AG04450 (cell line): ENCODE measurements around the gene CTR9. TPM values are rescaled to one million over a fixed set of nuclear protein-coding genes. Genes with fewer than 3 reads are reported as not detected.

Experiments
- CTCF ChIA-PET: fragments of 300-600, 350-600 bp; formaldehyde crosslinking; extraction: SDS; loops from one replicate; lab custom pipeline; 2022; ENCODE audit warnings: antibody characterized with exemption, inconsistent platforms; lab: Charles Lee
- POLR2A ChIA-PET: fragments of 350-600 bp; formaldehyde crosslinking; extraction: SDS; loops from one replicate; lab custom pipeline; 2021; ENCODE audit warnings: antibody characterized with exemption, inconsistent platforms; lab: Yijun Ruan, JAX
- DNase-seq: peaks from one replicate; pipeline ENCODE4 v3.0.0-alpha.2; 2011; ENCODE audit warnings: low read depth, low spot score
- H3K27ac ChIP-seq: one replicate; pipeline ENCODE4 v1.5.1; 2012; ENCODE audit warnings: low read depth, low read length, control low read depth
- H3K27me3 ChIP-seq: one replicate; pipeline ENCODE4 v1.6.0; 2012; ENCODE audit warnings: low read length; ENCODE audit not compliant: control insufficient read depth, insufficient read depth
- H3K4me3 ChIP-seq: 2 replicates; pipeline ENCODE4 v1.5.1; 2011; ENCODE audit warnings: mild to moderate bottlenecking, low read depth, low read length, control low read depth
- H3K9me3 ChIP-seq: 2 replicates; pipeline ENCODE4 v1.5.1; 2012; ENCODE audit warnings: low read length; ENCODE audit not compliant: control insufficient read depth, insufficient read depth
- polyA minus RNA-seq: library from RNA; depleted of rRNA, polyadenylated mRNA; stranded (reverse); fragments of >200 nt; gene quantifications from 2 replicates; pipeline ENCODE4 v1.2.3, GENCODE V29; 2011; rRNA and poly(A)+ RNA removed
- polyA plus RNA-seq: library from polyadenylated mRNA; depleted of rRNA; stranded (reverse); fragments of >200 nt; gene quantifications from 2 replicates; pipeline ENCODE4 v1.2.3, GENCODE V29; 2011; rRNA removed
- TF ChIP-seq, protein P1 (sequence below): IDR thresholded peaks from 2 replicates; pipeline ENCODE4 v1.5.1; 2011; ENCODE audit warnings: low read depth, low read length, control low read depth, inconsistent platforms

CTR9 gene
- 21.8 and 22.6 TPM in 2 replicates for polyA plus RNA-seq
- 14.0 and 29.0 TPM in 2 replicates for polyA minus RNA-seq

- peak; percentile 68 for DNase-seq
- POLR2A ChIA-PET: interaction anchor here (0.6 to 1.1 kb wide), 13 partner anchors 20 to 1185 kb away, joined by 3 to 7 read pairs (median 4); partner anchors contain the start of genes ADM and EIF4G2
- Histone ChIP-seq H3K27me3 (no peaks in the 10 kb centered on the region), H3K4me3 (peak within 1 kb of the TSS; percentile 93), H3K9me3 (peaks cover 4% of the 10 kb centered on the region; the same call in 1 of the 2 replicates), H3K27ac (peak within 1 kb of the TSS; percentile 97)
- CTCF ChIA-PET: interaction anchor here (2.0 kb wide), 1 partner anchor 20 kb away, joined by 8 read pairs; no protein-coding TSS in a partner anchor
- TF ChIP-seq, protein P1, sequence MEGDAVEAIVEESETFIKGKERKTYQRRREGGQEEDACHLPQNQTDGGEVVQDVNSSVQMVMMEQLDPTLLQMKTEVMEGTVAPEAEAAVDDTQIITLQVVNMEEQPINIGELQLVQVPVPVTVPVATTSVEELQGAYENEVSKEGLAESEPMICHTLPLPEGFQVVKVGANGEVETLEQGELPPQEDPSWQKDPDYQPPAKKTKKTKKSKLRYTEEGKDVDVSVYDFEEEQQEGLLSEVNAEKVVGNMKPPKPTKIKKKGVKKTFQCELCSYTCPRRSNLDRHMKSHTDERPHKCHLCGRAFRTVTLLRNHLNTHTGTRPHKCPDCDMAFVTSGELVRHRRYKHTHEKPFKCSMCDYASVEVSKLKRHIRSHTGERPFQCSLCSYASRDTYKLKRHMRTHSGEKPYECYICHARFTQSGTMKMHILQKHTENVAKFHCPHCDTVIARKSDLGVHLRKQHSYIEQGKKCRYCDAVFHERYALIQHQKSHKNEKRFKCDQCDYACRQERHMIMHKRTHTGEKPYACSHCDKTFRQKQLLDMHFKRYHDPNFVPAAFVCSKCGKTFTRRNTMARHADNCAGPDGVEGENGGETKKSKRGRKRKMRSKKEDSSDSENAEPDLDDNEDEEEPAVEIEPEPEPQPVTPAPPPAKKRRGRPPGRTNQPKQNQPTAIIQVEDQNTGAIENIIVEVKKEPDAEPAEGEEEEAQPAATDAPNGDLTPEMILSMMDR: peak; percentile 29
Observed at GRCh38 chr11:10750838-10751580, at the start of gene CTR9. Gene CTR9 (plus strand): TSS chr11:10751246. CDS start chr11:10751413, 167 bp downstream.

DNA sequence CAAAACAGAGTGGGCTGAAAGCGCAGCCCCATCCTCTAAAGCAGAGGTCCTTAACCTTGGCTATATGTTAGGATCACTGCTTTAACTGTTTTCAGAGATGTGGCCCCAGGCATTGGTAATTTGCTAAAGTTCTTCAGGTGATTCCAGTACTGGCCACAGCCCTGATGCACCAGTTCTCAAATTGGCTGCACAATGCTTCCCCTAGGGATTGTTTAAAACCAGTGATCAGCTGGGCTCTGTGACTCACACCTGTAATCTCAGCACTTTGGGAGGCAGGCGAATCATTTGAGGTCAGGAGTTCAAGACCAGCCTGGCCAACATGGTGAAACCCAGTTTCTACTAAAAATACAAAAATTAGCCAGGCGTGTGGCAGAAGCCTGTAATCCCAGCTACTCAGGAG, 49.1 kb upstream of the CTR9 start:
- no peaks in the 10 kb centered on the region for H3K27me3 ChIP-seq

DNA sequence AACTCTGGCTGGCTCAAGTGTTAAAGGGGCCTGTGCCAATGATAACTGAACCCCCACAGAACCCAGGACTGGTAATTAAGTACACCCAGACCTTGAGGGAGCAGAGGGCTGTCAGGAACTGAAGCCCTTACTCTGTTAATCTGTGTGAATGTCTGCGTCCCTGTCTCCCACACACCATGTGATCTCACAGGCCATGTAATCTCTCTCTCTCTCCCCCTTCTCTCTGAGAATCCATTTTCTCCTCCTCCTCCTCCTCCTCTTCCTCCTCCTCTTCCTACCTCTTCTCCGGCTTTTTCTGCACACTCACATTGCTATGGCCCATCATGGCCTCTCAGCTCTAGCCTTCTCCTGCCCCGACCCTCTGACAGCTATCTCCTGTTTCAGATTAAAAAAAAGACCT, 42.9 kb upstream of the CTR9 start:
- Histone ChIP-seq H3K27ac (no peak overlapping the region), H3K27me3 (no peaks in the 10 kb centered on the region), H3K9me3 (no peaks in the 10 kb centered on the region), H3K4me3 (no peak overlapping the region)
- ChIA-PET CTCF (interaction anchor here (1.4 kb wide), 1 partner anchor 168 kb away, joined by 6 read pairs; the partner anchor contains the start of gene RNF141), POLR2A (interaction anchor here (2.5 kb wide), 1 partner anchor 14 kb away, joined by 14 read pairs; the partner anchor contains the start of gene IRAG1)
- TF ChIP-seq, protein P1: no peak
- DNase-seq: no peak

More for the DNA sequence above, 49.1 kb upstream of the CTR9 start:
- CTCF ChIA-PET: no interaction called here
- H3K27ac ChIP-seq: no peak overlapping the region
- no peak overlapping the region for H3K4me3 ChIP-seq
- no peak for DNase-seq
- H3K9me3 ChIP-seq: peaks cover 8% of the 10 kb centered on the region
- POLR2A ChIA-PET: no interaction called here
- TF ChIP-seq, protein P1: no peak

- DNase-seq: peak; percentile 72
- TF ChIP-seq, protein P1: no peak
- no peaks in the 10 kb centered on the region for H3K9me3 ChIP-seq
- no peak overlapping the region for H3K4me3 ChIP-seq
- no peaks in the 10 kb centered on the region for H3K27me3 ChIP-seq
- H3K27ac ChIP-seq: peak overlapping the region; percentile 69
- ChIA-PET CTCF (interaction anchor here (1.2 to 1.4 kb wide), 3 partner anchors 16 to 169 kb away, joined by 3 to 6 read pairs (median 4); partner anchors contain the start of gene RNF141), POLR2A (interaction anchor here (0.6 to 2.5 kb wide), 7 partner anchors 16 to 1794 kb away, joined by 3 to 14 read pairs (median 3); partner anchors contain the start of gene IRAG1)
Observed at GRCh38 chr11:10709299-10710086, 41.6 kb upstream of the CTR9 start.
